HG03139 (cell line): ENCODE measurements around the gene MACROD2.
"Not testable (repeated sequence)": the region's sequence is repeated elsewhere in the genome, so short reads cannot be mapped to it uniquely, and the experiment has no call there.

Experiments
- ATAC-seq: cut with Tn5 transposase; IDR thresholded peaks from one replicate; pipeline ENCODE4 v1.9.1; 2021; ENCODE audit not compliant: unreplicated experiment

Gene MACROD2

DNA sequence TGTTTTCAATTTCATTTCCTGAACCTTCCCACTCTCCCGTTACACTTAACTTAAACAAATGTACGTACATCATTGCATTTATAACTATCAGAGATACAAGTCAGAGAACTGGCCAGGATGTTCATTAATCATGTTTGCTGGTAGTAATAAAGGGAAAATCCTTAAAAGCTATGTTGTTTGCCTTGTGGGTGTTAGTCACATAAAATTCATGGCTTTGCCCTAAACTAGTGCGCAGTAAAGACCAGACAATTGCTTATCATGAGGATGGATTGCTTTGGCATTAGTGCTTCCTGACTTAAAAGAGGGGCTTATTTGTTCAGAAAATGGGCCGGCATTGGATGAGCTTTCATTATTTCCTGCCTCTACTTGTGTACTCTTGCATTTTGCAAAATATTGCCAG, 1379.4 kb downstream of the MACROD2 start:
- ATAC-seq: no peak

GRCh38 chr20:15375836-15376235, 1380.5 kb downstream of the MACROD2 start:
- ATAC-seq: no peak

DNA sequence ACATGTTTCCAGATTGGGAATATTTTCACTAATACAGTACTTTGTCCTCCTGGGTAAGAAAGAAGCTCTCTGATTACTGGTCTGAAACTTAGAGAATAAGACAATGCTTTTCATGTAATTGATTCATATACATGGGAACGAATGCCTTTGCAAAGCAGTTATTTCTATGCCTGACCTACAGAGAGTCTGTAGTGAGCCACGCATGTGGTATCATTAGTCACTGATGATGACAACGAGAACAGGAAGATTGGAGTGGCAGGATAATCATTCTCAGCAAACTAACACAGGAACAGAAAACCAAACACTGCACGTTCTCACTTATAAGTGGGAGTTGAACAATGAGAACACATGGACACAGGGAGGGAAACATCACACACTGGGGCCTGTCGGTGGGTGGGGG, 1382.3 kb downstream of the MACROD2 start:
- not testable (repeated sequence) for ATAC-seq

DNA sequence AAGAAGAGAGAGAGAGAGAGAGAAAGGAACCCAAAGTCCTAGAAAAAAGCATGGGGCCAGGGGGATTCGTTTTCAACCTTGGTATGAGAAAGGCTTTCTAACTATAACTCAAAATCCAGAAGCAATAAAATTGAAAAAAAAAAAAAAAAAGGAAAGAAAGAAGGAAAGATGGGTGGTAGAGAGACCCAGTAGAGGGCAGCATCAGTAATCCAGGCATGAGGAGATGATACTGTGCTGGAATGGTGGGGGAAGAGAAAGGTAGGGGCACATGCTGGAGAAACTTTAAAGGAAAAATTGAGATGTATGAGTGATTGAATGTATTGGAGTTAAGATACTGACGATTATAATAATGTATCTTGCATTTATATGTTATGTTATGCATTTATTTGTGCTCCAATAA, 1382.8 kb downstream of the MACROD2 start:
- ATAC-seq: no peak

DNA sequence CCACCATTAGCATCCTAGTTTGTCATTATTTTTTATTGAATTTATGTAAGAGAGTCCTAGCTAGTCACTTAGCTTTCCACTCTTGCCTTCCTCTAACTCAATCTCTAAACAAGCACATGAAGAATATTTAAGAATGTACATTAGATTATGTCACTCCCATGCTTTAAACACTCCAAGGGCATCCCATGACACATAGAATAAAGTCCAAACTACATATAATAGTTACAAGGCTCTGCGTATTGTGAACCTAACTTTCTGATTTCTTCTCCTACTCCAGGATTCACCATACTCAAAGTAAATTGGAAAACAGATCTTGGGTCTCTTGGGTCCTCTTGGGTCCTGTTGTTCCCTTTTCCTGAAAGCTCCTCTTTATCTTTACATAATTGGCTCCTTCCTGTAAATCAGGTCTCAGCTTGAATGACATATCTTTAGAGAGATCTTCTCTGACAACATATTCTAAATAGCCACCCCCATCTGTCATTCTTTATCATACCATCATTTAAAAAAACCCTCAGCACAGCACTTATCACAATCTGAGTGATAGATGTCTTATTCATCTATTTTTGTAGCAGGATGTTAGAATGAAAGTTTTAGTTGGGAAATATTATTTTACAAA, 1384.5 kb downstream of the MACROD2 start:
- no peak for ATAC-seq

DNA sequence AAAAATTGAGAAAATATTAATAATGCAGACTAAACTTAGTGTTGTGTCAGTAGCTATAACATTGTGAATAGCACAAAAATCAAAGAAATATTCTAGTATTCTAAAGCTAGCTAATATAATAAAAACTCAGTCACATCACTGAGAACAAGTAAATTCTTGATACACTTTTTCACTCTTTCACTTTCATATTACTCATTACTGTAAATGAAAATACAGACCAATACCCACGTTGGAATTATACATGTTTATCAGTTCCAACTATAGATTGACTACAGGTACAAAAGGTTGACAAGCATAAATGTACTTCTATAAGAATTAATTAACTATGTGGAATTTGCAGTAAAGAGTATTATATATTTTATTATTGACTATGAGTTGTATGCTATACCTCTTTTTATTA, 1385.5 kb downstream of the MACROD2 start:
- no peak for ATAC-seq

DNA sequence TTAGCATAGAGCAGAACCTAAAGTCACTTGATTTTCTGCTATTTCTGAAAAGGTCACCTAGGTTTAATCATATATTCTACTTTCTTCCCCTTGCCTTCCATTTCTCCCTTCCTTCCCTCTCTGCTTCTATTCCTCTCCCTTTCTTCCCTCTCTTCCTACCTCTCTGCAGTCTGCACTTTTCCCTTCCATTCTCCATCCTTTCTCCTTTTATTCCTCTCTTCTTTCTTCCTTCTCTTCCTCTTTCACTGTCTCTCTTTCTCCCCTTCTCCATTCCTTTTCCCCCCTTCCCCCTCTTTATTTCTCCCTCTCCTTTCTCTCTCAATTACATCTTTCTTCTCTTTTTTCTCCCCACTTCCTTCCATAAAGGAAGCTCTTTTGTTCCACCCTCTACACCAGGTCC, 1391.9 kb downstream of the MACROD2 start:
- no peak for ATAC-seq

- ATAC-seq: no peak
Measured at GRCh38 chr20:15395457-15395856, 1400.1 kb downstream of the MACROD2 start.

GRCh38 chr20:15396026-15396425, 1400.7 kb downstream of the MACROD2 start:
- no peak for ATAC-seq

DNA sequence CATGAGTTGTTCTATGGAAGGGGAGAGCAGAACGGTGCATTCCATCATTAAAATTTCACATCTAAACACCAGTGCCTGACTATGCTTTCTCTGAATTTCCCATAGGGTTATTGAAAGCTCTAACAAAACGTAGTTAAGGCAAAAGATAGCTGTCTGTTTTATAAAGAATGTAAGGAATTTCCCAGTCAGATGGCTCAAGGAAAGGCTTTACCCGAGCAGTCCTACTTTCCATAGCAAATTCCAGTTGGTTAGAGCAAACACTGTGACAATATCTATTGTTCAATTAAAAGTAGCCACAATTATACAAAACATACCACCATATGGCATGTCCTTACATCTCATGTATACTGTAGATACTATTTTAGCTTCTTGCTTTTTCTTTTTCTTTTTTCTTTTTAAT, 1401.6 kb downstream of the MACROD2 start:
- no peak for ATAC-seq

DNA sequence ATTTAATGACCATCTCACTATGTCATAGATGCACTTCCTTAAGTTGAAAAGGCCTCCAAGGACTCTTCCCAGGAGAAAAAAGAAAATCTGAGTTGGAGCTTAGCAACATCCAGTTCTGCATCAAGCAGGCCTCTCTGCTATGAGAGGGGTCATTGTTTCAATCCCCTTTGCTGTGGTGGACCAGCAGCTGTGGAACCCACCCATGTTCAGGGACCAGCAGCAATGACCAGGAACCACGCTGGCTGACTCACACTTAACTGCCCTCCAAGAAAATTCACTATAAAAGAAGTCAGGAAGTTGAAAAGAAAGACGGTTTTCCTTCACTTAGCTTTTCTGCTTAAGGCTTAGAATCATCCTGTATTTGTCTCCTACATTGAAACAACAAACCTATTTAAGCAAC, 1404.5 kb downstream of the MACROD2 start:
- no peak for ATAC-seq

DNA sequence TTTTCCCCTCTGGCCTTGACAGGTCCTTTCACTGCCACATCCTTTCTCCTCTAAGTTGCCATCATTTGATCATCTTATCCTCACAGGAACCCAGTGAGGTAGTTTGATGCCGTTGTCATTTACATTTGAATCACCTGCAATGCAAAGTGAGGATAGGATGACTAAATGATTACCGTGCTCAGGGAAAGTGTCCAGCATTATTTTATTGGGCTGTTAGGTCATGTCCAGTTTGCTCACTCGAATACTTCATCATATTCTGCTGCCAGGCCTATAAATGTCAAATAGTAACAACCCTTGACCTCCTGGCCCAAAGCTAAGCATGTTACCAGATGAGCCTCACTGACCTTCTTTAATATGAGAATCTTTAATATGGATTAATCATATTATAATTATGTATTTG, 1410.8 kb downstream of the MACROD2 start:
- ATAC-seq: no peak

GRCh38 chr20:15411781-15412180, 1416.5 kb downstream of the MACROD2 start:
- no peak for ATAC-seq

DNA sequence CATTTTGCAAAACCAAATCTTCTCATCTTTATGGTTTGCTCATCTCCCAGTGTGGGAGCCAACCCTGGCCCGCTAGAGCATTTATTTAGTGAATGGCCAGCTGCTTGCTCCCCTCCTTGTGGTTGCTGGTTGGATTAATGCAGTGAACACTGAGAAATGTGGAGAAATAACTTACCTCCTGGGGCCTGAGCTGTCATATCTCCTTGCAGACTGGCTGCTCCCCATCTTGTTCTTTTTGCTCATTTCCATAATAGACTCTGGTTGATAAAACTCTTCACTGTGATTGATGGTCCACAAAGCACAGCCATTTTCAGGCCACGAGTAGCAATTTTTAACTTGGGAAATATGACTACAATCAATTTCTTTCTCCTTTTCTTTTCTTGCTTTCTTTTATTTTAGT, 1420.6 kb downstream of the MACROD2 start:
- no peak for ATAC-seq

- no peak for ATAC-seq
Measured at GRCh38 chr20:15419856-15420255, 1424.5 kb downstream of the MACROD2 start.

DNA sequence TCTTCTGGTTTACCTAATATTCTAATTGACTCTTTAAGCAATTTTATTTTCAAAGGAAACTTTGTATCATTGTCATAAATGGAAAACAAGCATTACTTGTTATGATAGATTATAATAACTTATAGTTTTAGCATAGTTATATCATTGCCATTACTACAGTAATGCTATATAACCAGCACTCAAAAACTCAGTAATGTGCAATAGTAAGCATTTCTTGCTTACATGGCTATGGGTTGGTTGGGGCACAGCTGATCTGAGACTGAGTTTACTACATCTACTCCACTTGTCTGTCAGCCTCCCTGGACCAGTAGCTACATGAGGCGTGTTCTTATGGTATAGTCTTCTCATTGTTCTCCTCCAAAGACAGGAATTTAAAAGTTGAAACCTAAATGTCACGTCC, 1427.7 kb downstream of the MACROD2 start:
- ATAC-seq: no peak

GRCh38 chr20:15439551-15439950, 1444.2 kb downstream of the MACROD2 start:
- no peak for ATAC-seq

DNA sequence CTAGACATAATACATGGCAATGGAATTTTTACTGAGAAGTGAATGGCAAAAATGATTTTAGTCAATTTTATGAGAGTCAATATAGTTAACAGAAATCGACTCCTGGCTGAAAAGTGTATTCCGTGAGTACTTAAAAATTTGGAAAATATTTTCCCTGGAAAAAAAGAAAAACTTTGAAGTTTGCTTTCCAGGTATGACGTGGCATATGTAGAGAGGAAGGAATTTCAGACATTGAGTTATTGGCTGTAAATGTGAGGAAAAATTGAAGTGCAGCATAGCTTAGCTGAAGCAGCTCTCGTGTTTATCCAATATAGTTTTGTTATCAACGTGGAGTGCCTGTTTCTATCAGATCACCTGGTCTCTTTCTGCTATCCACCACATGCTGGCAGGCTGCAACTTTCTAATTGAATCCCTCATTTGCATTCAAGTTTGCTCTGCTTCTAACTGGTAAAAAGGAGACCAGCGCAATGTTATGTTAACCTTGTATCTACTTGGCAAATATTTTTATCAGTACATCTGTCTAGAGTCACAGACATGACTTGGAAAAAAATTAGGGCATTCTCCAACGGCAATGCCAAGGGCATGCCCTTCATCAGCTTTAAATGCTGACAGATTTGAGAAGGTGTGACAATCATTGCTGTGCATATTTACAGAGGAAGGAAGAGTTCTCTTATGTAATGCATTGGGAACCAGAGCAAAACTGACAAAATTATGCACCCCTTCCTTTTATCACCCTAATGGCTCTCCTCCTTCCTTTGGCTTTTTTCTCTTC, 1444.9 kb downstream of the MACROD2 start:
- no peak for ATAC-seq

- ATAC-seq: no peak
Measured at GRCh38 chr20:15445056-15445840, 1449.9 kb downstream of the MACROD2 start.

GRCh38 chr20:15446373-15446772, 1451.1 kb downstream of the MACROD2 start:
- no peak for ATAC-seq

DNA sequence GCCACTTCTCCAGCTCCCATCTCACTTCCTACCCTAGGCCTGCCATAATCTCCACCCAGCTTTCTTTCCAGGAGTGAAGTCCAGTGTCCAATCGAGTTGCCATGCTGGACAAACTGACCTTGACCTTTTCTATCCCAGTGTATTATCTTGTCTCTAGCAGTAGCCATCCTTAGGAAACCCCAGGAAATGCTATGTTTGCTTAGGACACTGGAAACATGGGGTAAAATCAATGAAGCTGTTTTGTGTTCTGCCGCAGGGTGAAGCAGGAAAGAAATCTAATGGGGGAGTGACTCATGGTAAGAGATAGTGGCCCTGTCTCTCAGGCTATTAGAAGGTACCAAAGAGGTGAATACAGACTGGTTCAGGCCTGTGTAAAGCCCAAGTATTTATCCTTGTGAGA, 1452.2 kb downstream of the MACROD2 start:
- ATAC-seq: no peak

DNA sequence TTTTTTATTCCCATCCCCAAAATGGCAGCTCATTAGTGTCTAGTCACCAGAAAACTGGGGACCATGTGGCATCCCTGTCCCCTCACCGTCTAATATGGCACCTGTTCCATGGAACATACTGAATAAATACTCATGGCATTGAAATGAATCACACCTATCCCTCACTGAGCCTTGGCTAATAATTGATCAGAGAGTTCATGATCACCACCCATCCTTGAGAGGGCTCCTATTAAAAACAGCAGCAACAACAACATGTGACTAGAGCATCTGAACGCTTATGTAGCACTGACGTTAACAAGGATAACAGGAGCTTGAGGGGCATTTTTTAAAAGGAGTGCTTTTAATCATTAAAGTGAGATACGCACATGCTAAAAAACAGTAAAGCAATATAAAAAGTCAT, 1453.7 kb downstream of the MACROD2 start:
- ATAC-seq: no peak
